Trophoblast cell (in vitro differentiated cells and primary cell): ENCODE measurements around the gene KRTAP10-7.
"Not testable (repeated sequence)": the region's sequence is repeated elsewhere in the genome, so short reads cannot be mapped to it uniquely, and the experiment has no call there.

Experiments
- DNase-seq, 2 donors: peaks; one replicate each; pipeline ENCODE4 v3.0.0-alpha.2; 2016
- H2AFZ ChIP-seq: 2 replicates; pipeline ENCODE4 v1.6.1; 2013; ENCODE audit warnings: low read length, moderate library complexity, mild to moderate bottlenecking; ENCODE audit not compliant: insufficient read depth, poor library complexity
- H2AK5ac ChIP-seq: 2 replicates; pipeline ENCODE4 v1.6.1; 2013; ENCODE audit warnings: mild to moderate bottlenecking, low read length
- H2BK120ac ChIP-seq: 2 replicates; pipeline ENCODE4 v1.6.1; 2013; ENCODE audit warnings: low read length, mild to moderate bottlenecking, moderate library complexity; ENCODE audit not compliant: insufficient read depth, poor library complexity
- H2BK12ac ChIP-seq: 2 replicates; pipeline ENCODE4 v1.6.1; 2013; ENCODE audit warnings: mild to moderate bottlenecking, low read length, moderate library complexity
- H2BK5ac ChIP-seq: 2 replicates; pipeline ENCODE4 v1.6.1; 2013; ENCODE audit warnings: low read length, low read depth, moderate library complexity, mild to moderate bottlenecking; ENCODE audit not compliant: poor library complexity
- H3K14ac ChIP-seq: 2 replicates; pipeline ENCODE4 v1.6.1; 2013; ENCODE audit warnings: mild to moderate bottlenecking, low read length
- H3K18ac ChIP-seq: 2 replicates; pipeline ENCODE4 v1.6.1; 2013; ENCODE audit warnings: mild to moderate bottlenecking, low read length
- H3K23ac ChIP-seq: 2 replicates; pipeline ENCODE4 v1.6.1; 2013; ENCODE audit warnings: low read length
- H3K27ac ChIP-seq: 2 replicates; pipeline ENCODE4 v1.5.1; 2013; ENCODE audit warnings: low read depth, mild to moderate bottlenecking, inconsistent platforms, low read length, moderate library complexity
- H3K27me3 ChIP-seq: 2 replicates; pipeline ENCODE4 v1.6.1; 2013; ENCODE audit warnings: inconsistent platforms, mild to moderate bottlenecking, low read length, moderate library complexity; ENCODE audit not compliant: insufficient read depth
- H3K36me3 ChIP-seq, 2 experiments: 1 replicate in 1 of 2; 2 replicates in 1 of 2; pipeline ENCODE4 v1.6.1; 2013; ENCODE audit warnings: low read length in 2 of 2, mild to moderate bottlenecking in 2 of 2, moderate library complexity in 1 of 2; ENCODE audit not compliant: insufficient read depth in 2 of 2, control insufficient read depth in 1 of 2
- H3K4ac ChIP-seq: 2 replicates; pipeline ENCODE4 v1.6.1; 2013; ENCODE audit warnings: low read depth, mild to moderate bottlenecking, low read length, moderate library complexity
- H3K4me1 ChIP-seq, 2 experiments: 1 replicate in 1 of 2; 2 replicates in 1 of 2; pipeline ENCODE4 v1.6.1; 2013; ENCODE audit warnings: low read length in 2 of 2, mild to moderate bottlenecking in 2 of 2, moderate library complexity in 1 of 2; ENCODE audit not compliant: insufficient read depth in 2 of 2, control insufficient read depth in 1 of 2
- H3K4me2 ChIP-seq: 2 replicates; pipeline ENCODE4 v1.6.1; 2013; ENCODE audit warnings: inconsistent platforms, mild to moderate bottlenecking, low read length, moderate library complexity
- H3K4me3 ChIP-seq: 2 replicates; pipeline ENCODE4 v1.5.1; 2013; ENCODE audit warnings: mild to moderate bottlenecking, low read depth, low read length, inconsistent platforms
- H3K79me1 ChIP-seq: one replicate; pipeline ENCODE4 v1.6.1; 2013; ENCODE audit warnings: low read length
- H3K79me2 ChIP-seq: 2 replicates; pipeline ENCODE4 v1.6.1; 2013; ENCODE audit warnings: low read length, mild to moderate bottlenecking; ENCODE audit not compliant: control insufficient read depth, insufficient read depth, poor library complexity
- H3K9ac ChIP-seq: 2 replicates; pipeline ENCODE4 v1.6.1; 2013; ENCODE audit warnings: mild to moderate bottlenecking, low read length
- H3K9me3 ChIP-seq: 2 replicates; pipeline ENCODE4 v1.6.1; 2013; ENCODE audit warnings: low read depth, mild to moderate bottlenecking, control low read depth, inconsistent platforms, low read length; ENCODE audit not compliant: insufficient read depth
- H4K12ac ChIP-seq: 2 replicates; pipeline ENCODE4 v1.6.1; 2013; ENCODE audit warnings: low read depth, mild to moderate bottlenecking, low read length, moderate library complexity
- H4K8ac ChIP-seq: 2 replicates; pipeline ENCODE4 v1.6.1; 2013; ENCODE audit warnings: low read depth, mild to moderate bottlenecking, low read length, moderate library complexity
- H4K91ac ChIP-seq: one replicate; pipeline ENCODE4 v1.6.1; 2013; ENCODE audit warnings: low read depth, mild to moderate bottlenecking, low read length, moderate library complexity
- WGBS: extraction: QIAGEN DNeasy Blood & Tissue Kit; methylation state at CpG from one replicate; pipeline ENCODE4 v1.1.7; 2013; ENCODE audit warnings: missing lambda C conversion rate; ENCODE audit not compliant: insufficient read length, insufficient coverage; ENCODE audit errors: extremely low coverage; 5-methylcytosine and 5-hydroxymethylcytosine counted together

Gene KRTAP10-7

GRCh38 chr21:44578371-44579055 is 21.9 kb upstream of the KRTAP10-7 start:
- no peak overlapping the region for H2AK5ac ChIP-seq
- H2BK12ac ChIP-seq: no peak overlapping the region
- no peaks in the 10 kb centered on the region for H3K27me3 ChIP-seq
- no peaks in the 10 kb centered on the region for H3K79me2 ChIP-seq
- no peak overlapping the region for H3K4ac ChIP-seq
- H3K4me1 ChIP-seq: no peaks in the 10 kb centered on the region
- H2AFZ ChIP-seq: no peak overlapping the region
- H3K14ac ChIP-seq: no peak overlapping the region
- H2BK5ac ChIP-seq: no peak overlapping the region
- H3K18ac ChIP-seq: no peak overlapping the region
- H2BK120ac ChIP-seq: no peak overlapping the region
- no peak overlapping the region for H4K91ac ChIP-seq
- no peak for DNase-seq
- no peaks in the 10 kb centered on the region for H3K79me1 ChIP-seq
- H4K8ac ChIP-seq: no peak overlapping the region
- no peak overlapping the region for H3K27ac ChIP-seq
- peaks cover 16% of the 10 kb centered on the region for H3K9me3 ChIP-seq
- H3K4me2 ChIP-seq: no peak overlapping the region
- H3K9ac ChIP-seq: no peak overlapping the region
- H3K36me3 ChIP-seq: no peaks in the 10 kb centered on the region
- no peak overlapping the region for H3K4me3 ChIP-seq
- H4K12ac ChIP-seq: no peak overlapping the region
- no CpG with 5 or more reads among the region's 17 CpGs for WGBS
- no peak overlapping the region for H3K23ac ChIP-seq

GRCh38 chr21:44579056-44579832 is 21.2 kb upstream of the KRTAP10-7 start:
- Histone ChIP-seq H3K14ac (no peak overlapping the region), H4K8ac (no peak overlapping the region), H3K23ac (no peak overlapping the region), H3K36me3 (no peaks in the 10 kb centered on the region), H3K9me3 (peaks cover 16% of the 10 kb centered on the region), H3K79me2 (no peaks in the 10 kb centered on the region), H2BK120ac (no peak overlapping the region), H3K4me1 (no peaks in the 10 kb centered on the region), H3K79me1 (no peaks in the 10 kb centered on the region), H4K12ac (no peak overlapping the region), H2AK5ac (no peak overlapping the region), H3K4me2 (no peak overlapping the region), H3K18ac (no peak overlapping the region), H3K27me3 (no peaks in the 10 kb centered on the region), H2BK12ac (no peak overlapping the region), H2AFZ (no peak overlapping the region), H3K27ac (no peak overlapping the region), H3K4ac (no peak overlapping the region), H3K9ac (no peak overlapping the region), H4K91ac (no peak overlapping the region), H3K4me3 (no peak overlapping the region), H2BK5ac (no peak overlapping the region)
- WGBS: no CpG with 5 or more reads among the region's 22 CpGs
- no peak for DNase-seq

- H3K79me2 ChIP-seq: no peaks in the 10 kb centered on the region
- H3K4me3 ChIP-seq: peak overlapping the region; percentile 18
- H2BK5ac ChIP-seq: no peak overlapping the region
- no peak overlapping the region for H2AK5ac ChIP-seq
- H2AFZ ChIP-seq: no peak overlapping the region
- no peak overlapping the region for H3K23ac ChIP-seq
- H4K8ac ChIP-seq: no peak overlapping the region
- H3K4ac ChIP-seq: no peak overlapping the region
- no peaks in the 10 kb centered on the region for H3K27me3 ChIP-seq
- no peak overlapping the region for H3K18ac ChIP-seq
- no peak overlapping the region for H4K91ac ChIP-seq
- peaks cover 16% of the 10 kb centered on the region for H3K9me3 ChIP-seq
- no peak overlapping the region for H3K27ac ChIP-seq
- no peak overlapping the region for H2BK120ac ChIP-seq
- no CpG with 5 or more reads among the region's 7 CpGs for WGBS
- no peaks in the 10 kb centered on the region for H3K79me1 ChIP-seq
- no peaks in the 10 kb centered on the region for H3K4me1 ChIP-seq
- no peak for DNase-seq
- no peak overlapping the region for H2BK12ac ChIP-seq
- H4K12ac ChIP-seq: no peak overlapping the region
- H3K36me3 ChIP-seq: no peaks in the 10 kb centered on the region
- H3K9ac ChIP-seq: no peak overlapping the region
- H3K4me2 ChIP-seq: no peak overlapping the region
- H3K14ac ChIP-seq: no peak overlapping the region
These were observed 20.6 kb upstream of the KRTAP10-7 start for GRCh38 chr21:44579833-44580144.

GRCh38 chr21:44580231-44580821 is 20.1 kb upstream of the KRTAP10-7 start, which contains the start of gene KRTAP10-5:
Gene KRTAP10-5 (minus strand): TSS chr21:44580604. CDS start chr21:44580578, 26 bp downstream.
- not testable (repeated sequence) for H3K14ac ChIP-seq, H3K4me2 ChIP-seq, DNase-seq, H3K27me3 ChIP-seq, H3K9ac ChIP-seq, H3K27ac ChIP-seq, H2AK5ac ChIP-seq, H3K4me1 ChIP-seq, H2BK12ac ChIP-seq, H4K91ac ChIP-seq, H3K36me3 ChIP-seq, H4K12ac ChIP-seq, H2BK120ac ChIP-seq, H3K79me1 ChIP-seq, H3K18ac ChIP-seq, H2BK5ac ChIP-seq, H3K4ac ChIP-seq, H4K8ac ChIP-seq, H3K23ac ChIP-seq, H2AFZ ChIP-seq, H3K79me2 ChIP-seq
- WGBS: no CpG with 5 or more reads among the region's 19 CpGs
- peak within 1 kb of the TSS; percentile 18 for H3K4me3 ChIP-seq
- peaks cover 16% of the 10 kb centered on the region for H3K9me3 ChIP-seq
